Left kidney (tissue), 2 donors: ENCODE data around the gene SP140L. TPM values are rescaled to one million over a fixed set of nuclear protein-coding genes. Genes with fewer than 3 reads are reported as not detected.
"Not testable (repeated sequence)": the region's sequence is repeated elsewhere in the genome, so short reads cannot be mapped to it uniquely, and the experiment has no call there.

ENCODE experiments used
- DNase-seq: peaks from one replicate; pipeline ENCODE4 v3.0.0-alpha.2; 2013
- polyA plus RNA-seq: library from polyadenylated mRNA; unstranded; fragments of 120-200 nt; gene quantifications from one replicate; pipeline ENCODE4 v1.2.1, GENCODE V29; 2013; ENCODE audit not compliant: insufficient read length

The SP140L gene
- polyA plus RNA-seq, 1 donor, result 12.9 TPM

DNA sequence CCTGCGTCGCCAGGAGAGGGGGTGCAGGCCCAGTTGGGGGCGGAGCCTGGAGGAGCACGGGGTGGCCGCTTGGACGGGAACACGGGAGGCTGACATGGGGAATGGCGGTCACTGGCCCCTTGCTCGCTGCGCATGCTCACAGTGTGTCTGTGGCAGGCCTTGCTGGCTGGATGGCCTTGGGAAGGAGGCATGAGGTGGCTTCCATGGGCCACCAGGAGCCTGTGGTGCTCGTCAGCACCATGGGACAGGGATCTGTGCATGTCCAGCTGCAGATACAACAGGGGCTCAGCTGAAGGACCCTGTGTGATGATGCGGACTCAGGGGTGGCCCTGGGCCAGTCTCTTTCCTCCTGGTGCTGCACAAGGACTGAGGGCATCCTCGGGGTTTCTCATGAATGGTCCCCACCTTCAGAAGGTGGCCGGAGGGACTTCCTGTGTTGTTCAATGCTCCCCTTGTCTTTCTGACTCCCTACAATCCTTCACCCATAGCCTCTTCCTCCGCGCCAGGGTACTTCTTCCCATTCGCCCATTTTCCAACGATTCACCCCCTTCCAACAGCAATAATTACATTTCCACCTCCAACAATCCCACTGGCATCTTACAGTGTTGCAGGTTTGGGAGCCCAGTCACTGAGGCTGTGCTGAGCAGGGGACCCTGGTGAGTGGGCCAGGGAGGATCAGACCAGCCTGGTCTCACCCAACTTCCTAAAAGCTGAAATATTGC lies 3.4 kb upstream of the SP140L start:
- DNase-seq, result no peak

- no peak for DNase-seq
Measured at GRCh38 chr2:230324503-230324902, 2.5 kb upstream of the SP140L start.

DNA sequence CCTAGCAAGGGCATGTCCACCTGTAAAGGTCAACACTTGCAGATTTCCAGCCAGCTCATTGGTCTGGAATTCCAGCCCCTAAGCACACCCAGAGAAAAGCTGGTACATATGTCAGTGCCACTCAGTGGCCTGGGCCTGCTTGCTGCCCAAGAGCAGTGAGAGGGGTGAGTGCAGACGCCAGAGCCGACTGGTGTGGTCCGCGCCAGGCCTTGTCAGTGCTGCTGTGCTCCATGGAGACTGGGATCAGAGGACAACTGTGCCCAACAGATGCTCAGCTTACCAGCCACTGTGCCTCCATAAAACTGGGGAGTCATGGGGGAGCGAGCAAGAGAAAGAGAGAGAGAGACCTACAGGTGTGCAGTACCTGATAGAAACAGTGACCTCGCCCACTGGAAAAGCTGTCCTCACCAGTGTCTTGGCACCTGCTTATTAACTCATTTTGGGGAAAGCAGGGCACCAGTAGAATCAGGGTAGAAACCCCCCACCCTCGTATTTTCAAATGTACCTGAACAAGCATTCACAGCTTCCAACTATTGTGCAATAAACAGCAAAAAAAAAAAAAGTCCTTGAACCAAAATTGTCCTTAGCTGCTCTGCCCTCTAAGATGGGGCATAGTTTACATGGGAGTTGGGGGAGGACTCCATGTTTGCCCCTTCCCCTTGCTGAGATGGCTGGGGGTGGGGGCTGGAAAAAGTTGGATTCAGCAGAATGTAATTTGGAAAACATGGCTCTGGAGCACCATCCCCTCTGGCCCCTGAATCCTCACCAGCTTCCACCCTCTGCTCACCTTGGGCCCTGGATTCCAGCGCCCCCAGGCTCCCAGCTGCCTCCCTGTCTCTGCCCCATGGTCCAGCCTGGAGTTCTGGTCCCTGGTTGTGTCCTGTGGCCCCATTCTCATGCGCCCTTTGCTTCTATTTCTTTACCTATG lies 1.4 kb upstream of the SP140L start:
- DNase-seq, result no peak

DNA sequence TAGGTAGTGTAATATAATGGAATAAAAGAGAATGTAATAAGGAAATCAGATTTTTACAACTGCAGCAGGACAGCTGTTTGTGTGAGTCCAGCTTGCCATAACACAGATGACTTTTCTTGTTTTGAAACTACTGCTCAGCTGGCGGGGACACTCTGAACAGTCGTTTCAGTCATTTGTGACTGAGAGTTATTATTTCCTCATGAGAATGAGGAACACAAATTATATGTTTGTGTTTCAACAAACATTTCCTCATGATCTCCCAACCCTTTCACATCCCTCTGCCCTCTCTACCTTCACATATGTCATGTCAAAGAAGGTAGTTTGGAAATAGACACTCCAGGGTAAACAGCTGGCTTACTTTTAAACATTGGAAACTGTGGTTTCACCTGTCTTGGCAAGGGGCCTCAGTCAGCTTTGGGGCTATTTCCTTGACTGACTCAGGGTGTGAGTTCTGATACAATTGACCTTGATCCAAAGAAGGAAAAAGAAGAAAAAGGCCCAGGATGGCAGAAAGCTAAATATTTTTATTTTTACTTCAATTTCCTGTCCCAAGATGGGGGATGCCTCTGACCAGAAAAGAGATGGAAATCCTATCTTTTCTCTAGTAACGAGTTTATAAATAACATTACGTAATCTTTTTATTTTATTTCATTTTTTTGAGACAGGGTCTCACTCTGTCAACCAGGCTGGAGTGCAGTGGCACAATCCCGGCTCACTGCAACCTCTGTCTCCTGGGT lies 593 bp downstream of the SP140L start:
- no peak for DNase-seq

DNA sequence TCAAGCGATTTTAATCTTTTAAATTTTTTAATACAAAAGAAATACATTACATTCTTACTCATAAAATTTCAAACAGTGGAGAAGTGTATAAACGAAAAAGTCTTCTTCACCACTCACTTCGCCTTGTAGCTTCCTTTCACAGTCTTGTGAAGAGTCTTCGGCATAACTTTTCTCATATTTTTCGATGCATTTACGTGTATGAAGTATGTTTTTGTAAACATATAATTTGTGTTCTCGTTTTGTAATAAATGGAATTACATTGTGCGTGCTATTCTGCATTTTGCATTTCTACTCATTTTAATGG lies 1.1 kb downstream of the SP140L start:
- DNase-seq, result no peak

DNA sequence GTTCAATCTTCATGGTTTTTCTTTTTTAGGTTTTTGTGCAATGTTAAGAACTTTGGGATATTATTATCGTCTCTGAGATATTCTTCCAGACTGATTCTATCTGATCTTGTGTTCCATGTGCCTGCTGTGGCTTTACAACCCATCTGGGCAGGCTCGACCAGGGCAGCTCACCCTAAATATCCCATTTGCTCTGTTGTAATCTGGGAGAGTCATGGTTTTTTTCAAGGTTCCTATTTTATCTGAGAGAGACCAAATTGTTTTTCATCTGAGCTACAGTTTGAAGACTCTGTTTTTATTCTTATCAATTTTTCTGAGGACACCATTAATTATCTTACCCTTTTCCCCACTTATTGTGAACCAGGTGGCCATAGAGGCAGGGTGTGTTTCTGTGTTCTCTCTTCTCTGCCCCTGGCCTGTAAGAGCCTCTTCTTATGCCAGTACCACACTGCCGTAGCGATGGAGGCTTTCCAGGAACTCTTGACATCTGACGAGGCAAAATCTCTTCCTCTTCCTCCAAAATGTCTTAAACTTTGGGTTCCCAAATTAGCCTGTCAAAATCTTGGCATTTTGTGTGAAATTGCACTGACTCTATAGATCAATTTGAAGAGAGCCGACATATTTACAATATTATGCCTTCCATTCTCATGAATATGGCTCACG lies 3.1 kb downstream of the SP140L start:
- DNase-seq, result no peak

- no peak for DNase-seq
Measured at GRCh38 chr2:230330725-230331124, 3.7 kb downstream of the SP140L start.

GRCh38 chr2:230335461-230335863 lies 8.5 kb downstream of the SP140L start:
- no peak for DNase-seq

- no peak for DNase-seq
Measured at GRCh38 chr2:230335864-230336506, 9.0 kb downstream of the SP140L start.

- not testable (repeated sequence) for DNase-seq
Measured at GRCh38 chr2:230341936-230342528, 15.0 kb downstream of the SP140L start.

- DNase-seq, result not testable (repeated sequence)
Measured at GRCh38 chr2:230343041-230343624, 16.1 kb downstream of the SP140L start.

GRCh38 chr2:230343747-230344146 lies 16.8 kb downstream of the SP140L start:
- no peak for DNase-seq

- no peak for DNase-seq
Measured at GRCh38 chr2:230346465-230346864, 19.5 kb downstream of the SP140L start.

DNA sequence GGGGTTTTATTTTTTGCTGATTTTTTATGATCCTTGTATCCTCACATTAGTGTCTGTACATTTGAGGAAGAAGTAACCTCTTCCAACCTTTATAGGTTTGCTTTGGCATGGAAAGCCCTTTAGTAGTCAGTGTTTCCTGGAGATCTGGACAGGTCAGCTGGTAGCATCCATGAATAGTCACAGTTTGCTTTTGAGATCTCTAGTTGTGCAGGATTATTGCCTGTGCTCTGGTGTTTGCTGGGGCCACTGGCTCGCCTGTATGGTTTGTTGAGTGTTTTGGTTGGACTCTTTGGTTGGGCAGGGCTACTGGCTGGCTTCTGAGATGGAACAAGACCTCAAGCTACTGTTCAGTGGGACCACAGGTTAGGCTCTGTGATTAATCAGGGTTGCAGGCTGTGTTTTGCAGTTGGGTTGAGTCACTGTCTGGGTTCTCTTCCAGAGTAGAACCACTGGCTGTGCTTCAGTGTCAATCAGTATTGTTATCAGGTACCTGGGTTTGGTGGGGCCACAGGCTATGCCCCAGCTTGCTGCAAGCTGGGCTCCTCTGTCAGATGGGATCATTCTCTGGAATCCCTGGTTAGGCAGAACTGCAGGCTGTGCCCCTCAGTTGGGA lies 20.0 kb downstream of the SP140L start:
- no peak for DNase-seq

DNA sequence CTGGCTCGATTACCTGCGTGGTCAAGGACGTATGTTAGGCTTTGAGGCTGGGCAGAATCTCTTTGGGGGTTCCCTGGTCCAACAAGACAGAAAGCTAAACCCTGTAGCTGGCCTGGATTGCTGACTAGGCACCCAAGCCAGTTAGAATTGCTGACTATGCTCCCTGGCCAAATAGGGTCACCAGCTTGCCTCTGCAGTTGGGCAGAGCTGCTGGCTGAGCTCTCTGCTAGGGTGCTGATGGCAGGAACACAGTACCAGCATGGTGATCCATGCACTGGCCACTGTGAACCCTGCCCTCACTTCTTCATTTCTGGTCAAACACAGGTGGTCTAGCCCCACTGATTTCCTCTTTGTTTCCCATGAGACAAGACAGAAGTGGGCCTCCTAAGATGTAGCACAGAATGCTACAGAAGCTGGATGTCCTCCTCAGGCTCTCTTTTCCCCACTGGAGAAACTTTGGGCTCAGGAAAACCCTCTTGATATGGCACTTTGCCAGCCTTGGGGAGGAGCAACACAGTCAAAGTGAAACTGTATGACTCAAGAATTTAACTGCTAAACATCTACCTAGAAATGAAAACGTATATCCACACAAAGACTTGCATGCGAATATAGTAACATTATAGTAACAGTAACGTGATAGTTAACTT lies 20.8 kb downstream of the SP140L start:
- DNase-seq, result no peak

DNA sequence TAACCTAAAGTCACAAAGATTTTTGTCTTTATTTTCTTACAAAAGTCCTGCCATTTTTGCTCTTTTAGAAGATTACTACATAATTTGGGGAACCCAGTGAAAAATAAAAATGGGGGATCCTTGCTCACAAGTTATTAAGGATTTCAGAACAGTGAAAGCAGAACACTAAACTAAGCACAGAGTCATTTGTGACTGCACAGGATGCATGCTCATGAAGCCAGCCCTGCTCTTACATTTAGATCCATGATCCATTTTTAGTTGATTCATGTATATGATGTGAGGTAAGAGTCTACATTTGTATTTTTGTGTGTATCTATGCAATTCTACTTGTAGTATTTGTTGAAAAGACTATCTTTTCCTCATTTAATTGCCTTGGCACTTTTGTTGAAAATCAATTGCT lies 21.8 kb downstream of the SP140L start:
- no peak for DNase-seq

GRCh38 chr2:230356084-230356483 lies 29.1 kb downstream of the SP140L start:
- no peak for DNase-seq

- DNase-seq, result no peak
Measured at GRCh38 chr2:230358305-230358704, 31.3 kb downstream of the SP140L start.

GRCh38 chr2:230360028-230360427 lies 33.0 kb downstream of the SP140L start:
- no peak for DNase-seq
